K562 (cell line): Measurements from ENCODE around the gene THSD8. TPM values are rescaled to one million over a fixed set of nuclear protein-coding genes. Genes with fewer than 3 reads are reported as not detected.

Experiments
- CBX5 ChIP-seq: IDR thresholded peaks from 2 replicates; pipeline ENCODE4 v1.6.1; 2014; ENCODE audit warnings: low read depth, borderline replicate concordance
- GABPB1 ChIP-seq: sonication (generic); formaldehyde crosslinking; IDR thresholded peaks from 2 replicates; pipeline ENCODE4 v1.8.0; 2022; ENCODE audit warnings: mild to moderate bottlenecking, missing genetic modification reagents
- HDAC6 ChIP-seq: IDR thresholded peaks from 2 replicates; pipeline ENCODE4 v1.6.1; 2012; ENCODE audit warnings: low read depth, mild to moderate bottlenecking, control low read depth, inconsistent platforms, low read length, moderate library complexity
- JUND ChIP-seq, 2 experiments: IDR thresholded peaks; 2 replicates in 1 of 2; 3 replicates in 1 of 2; pipeline ENCODE4 v1.6.1; 2011; ENCODE audit warnings: borderline replicate concordance in 2 of 2, low read depth in 2 of 2, low read length in 2 of 2, improper control_type of control experiment in 1 of 2, missing biosample characterization in 1 of 2, missing genetic modification characterization in 1 of 2, missing genetic modification reagents in 1 of 2
- MTA3 ChIP-seq: fragments of 450-650 bp; formaldehyde crosslinking; IDR thresholded peaks from 2 replicates; pipeline ENCODE4 v1.6.1; 2017; ENCODE audit warnings: mild to moderate bottlenecking, borderline replicate concordance
- POLR2G ChIP-seq: fragments of 200-400 bp; formaldehyde crosslinking; IDR thresholded peaks from 2 replicates; pipeline ENCODE4 v1.6.1; 2017; ENCODE audit warnings: low read depth, mild to moderate bottlenecking, antibody characterized with exemption, low read length, moderate library complexity
- SAFB ChIP-seq: fragments of 200-400 bp; formaldehyde crosslinking; IDR thresholded peaks from 2 replicates; pipeline ENCODE4 v1.6.1; 2017; ENCODE audit warnings: low read depth, low read length, borderline replicate concordance
- SMARCA4 ChIP-seq: fragments of 450-650 bp; IDR thresholded peaks from 2 replicates; pipeline ENCODE4 v1.6.1; 2016
- TRIM28 ChIP-seq: fragments of 450-650 bp; IDR thresholded peaks from 2 replicates; pipeline ENCODE4 v1.6.1; 2017
- ZFP36 ChIP-seq: fragments of 150-350 bp; IDR thresholded peaks from 2 replicates; pipeline ENCODE4 v1.6.1; 2018; ENCODE audit warnings: low read length, low read depth; ENCODE audit not compliant: partially characterized antibody
- polyA plus RNA-seq, 8 experiments: library from polyadenylated mRNA; depleted of rRNA in 4 of 8; stranded (reverse) in 5 of 8; unstranded in 3 of 8; fragments of >200 nt; fragmentation: Nextera tagmentation in 2 of 8; fragmentation: Illumina TruSeq in 1 of 8; extraction: Ambion mirVana in 2 of 8; extraction: Trizol in 1 of 8; gene quantifications; 2 replicates each; pipeline versions ENCODE4 v1.2.1 to v1.2.3, GENCODE V29; 2011 to 2014; ENCODE audit warnings: inconsistent platforms in 1 of 8, missing spikeins in 1 of 8
- total RNA-seq, 7 experiments: library from RNA; depleted of rRNA in 6 of 7; stranded (reverse); fragments of >200 nt in 6 of 7; fragmentation: Illumina TruSeq in 2 of 7; extraction: Trizol in 2 of 7; gene quantifications; 2 replicates each; pipeline versions ENCODE4 v1.2.1 to v1.2.3, GENCODE V29; 2011 to 2021; ENCODE audit warnings: low replicate concordance in 1 of 7
- TF ChIP-seq, protein P1 (sequence below): fragments of 250-450 bp; sonication (Bioruptor Pico); IDR thresholded peaks from 2 replicates; pipeline ENCODE4 v1.4.0; 2020
- TF ChIP-seq, protein P2 (sequence below): fragments of 450-650 bp; IDR thresholded peaks from 2 replicates; pipeline ENCODE4 v1.6.1; 2016; ENCODE audit warnings: missing biosample characterization, missing genetic modification characterization
- TF ChIP-seq, protein P3 (sequence below): fragments of 450-650 bp; IDR thresholded peaks from 2 replicates; pipeline ENCODE4 v1.6.1; 2016
- TF ChIP-seq, protein P4 (sequence below): fragments of 200-400 bp; formaldehyde crosslinking; IDR thresholded peaks from 2 replicates; pipeline ENCODE4 v1.6.1; 2017; ENCODE audit warnings: mild to moderate bottlenecking, low read depth, low read length, moderate library complexity

THSD8 gene
- total and polyA plus RNA-seq, 9 of the 15 experiments (the other 6 are each of a cell fraction or from before 2014, with no cell fraction given): 8.4 to 42.4 (median 19.9) TPM; not detected in 2

DNA sequence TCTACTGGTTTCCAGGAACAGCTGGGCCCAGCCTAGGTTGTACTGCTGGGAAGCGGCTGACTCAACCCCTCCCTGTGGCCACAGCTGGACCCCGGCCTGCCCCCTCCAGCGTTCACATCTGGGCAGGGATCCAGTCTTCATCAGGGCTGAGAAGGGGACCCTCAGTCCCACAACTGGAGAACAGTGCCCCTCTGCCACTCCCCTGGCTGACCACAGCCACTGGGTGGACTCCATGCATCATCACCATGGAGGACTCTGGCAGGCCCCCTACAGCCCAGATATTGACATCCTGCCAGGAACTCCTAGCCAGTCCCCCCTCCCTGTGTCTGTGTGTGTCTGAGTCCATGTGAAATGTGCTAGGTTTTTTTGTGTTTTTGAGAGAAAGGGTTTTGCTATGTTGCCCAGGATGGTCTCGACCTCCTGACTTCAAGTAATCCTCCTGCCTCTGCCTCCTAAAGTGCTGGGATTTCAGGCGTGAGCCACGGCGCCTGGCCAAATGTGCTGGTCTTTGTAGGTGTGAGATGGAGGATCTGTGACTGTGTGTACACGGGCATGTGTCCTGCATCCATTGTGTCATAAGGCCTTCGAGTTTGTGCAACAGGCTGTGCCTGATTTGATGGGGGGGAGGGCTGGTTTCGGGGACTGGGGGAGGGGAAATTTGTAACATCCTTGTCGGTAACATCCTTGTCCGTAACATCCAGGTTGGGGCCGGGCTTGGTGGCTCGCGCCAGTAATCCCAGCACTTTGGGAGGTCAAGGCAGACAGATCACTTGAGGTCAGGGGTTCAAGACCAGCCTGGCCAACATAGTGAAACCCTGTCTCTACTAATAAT is 22.5 kb upstream of the THSD8 start (continued):
- TF ChIP-seq, protein P1, sequence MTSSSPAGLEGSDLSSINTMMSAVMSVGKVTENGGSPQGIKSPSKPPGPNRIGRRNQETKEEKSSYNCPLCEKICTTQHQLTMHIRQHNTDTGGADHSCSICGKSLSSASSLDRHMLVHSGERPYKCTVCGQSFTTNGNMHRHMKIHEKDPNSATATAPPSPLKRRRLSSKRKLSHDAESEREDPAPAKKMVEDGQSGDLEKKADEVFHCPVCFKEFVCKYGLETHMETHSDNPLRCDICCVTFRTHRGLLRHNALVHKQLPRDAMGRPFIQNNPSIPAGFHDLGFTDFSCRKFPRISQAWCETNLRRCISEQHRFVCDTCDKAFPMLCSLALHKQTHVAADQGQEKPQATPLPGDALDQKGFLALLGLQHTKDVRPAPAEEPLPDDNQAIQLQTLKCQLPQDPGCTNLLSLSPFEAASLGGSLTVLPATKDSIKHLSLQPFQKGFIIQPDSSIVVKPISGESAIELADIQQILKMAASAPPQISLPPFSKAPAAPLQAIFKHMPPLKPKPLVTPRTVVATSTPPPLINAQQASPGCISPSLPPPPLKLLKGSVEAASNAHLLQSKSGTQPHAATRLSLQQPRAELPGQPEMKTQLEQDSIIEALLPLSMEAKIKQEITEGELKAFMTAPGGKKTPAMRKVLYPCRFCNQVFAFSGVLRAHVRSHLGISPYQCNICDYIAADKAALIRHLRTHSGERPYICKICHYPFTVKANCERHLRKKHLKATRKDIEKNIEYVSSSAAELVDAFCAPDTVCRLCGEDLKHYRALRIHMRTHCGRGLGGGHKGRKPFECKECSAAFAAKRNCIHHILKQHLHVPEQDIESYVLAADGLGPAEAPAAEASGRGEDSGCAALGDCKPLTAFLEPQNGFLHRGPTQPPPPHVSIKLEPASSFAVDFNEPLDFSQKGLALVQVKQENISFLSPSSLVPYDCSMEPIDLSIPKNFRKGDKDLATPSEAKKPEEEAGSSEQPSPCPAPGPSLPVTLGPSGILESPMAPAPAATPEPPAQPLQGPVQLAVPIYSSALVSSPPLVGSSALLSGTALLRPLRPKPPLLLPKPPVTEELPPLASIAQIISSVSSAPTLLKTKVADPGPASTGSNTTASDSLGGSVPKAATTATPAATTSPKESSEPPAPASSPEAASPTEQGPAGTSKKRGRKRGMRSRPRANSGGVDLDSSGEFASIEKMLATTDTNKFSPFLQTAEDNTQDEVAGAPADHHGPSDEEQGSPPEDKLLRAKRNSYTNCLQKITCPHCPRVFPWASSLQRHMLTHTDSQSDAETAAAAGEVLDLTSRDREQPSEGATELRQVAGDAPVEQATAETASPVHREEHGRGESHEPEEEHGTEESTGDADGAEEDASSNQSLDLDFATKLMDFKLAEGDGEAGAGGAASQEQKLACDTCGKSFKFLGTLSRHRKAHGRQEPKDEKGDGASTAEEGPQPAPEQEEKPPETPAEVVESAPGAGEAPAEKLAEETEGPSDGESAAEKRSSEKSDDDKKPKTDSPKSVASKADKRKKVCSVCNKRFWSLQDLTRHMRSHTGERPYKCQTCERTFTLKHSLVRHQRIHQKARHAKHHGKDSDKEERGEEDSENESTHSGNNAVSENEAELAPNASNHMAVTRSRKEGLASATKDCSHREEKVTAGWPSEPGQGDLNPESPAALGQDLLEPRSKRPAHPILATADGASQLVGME (CRISPR knock-in tag): peak; percentile 45; the same call in 1 of the 2 replicates
- TF ChIP-seq CBX5 (no peak), POLR2G (0 out of 2 replicates have a peak, but pooled peaks have one; percentile 38), SAFB (no peak), GABPB1 (CRISPR knock-in tag) (peak; percentile 22; the same call in 1 of the 2 replicates), TRIM28 (no peak), MTA3 (peak; percentile 58; the same call in 1 of the 2 replicates), JUND (IDR thresholded peaks at IDR 0.05; ENCODE audit: borderline replicate concordance, low read depth, low read length) (peak; percentile 42; the same call in 1 of the 2 replicates), JUND (tag; IDR thresholded peaks at IDR 0.05; ENCODE audit: borderline replicate concordance, low read depth, low read length) (no peak), HDAC6 (no peak), ZFP36 (no peak), SMARCA4 (no peak)
- TF ChIP-seq, protein P2, sequence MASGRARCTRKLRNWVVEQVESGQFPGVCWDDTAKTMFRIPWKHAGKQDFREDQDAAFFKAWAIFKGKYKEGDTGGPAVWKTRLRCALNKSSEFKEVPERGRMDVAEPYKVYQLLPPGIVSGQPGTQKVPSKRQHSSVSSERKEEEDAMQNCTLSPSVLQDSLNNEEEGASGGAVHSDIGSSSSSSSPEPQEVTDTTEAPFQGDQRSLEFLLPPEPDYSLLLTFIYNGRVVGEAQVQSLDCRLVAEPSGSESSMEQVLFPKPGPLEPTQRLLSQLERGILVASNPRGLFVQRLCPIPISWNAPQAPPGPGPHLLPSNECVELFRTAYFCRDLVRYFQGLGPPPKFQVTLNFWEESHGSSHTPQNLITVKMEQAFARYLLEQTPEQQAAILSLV: no peak
- TF ChIP-seq, protein P3, sequence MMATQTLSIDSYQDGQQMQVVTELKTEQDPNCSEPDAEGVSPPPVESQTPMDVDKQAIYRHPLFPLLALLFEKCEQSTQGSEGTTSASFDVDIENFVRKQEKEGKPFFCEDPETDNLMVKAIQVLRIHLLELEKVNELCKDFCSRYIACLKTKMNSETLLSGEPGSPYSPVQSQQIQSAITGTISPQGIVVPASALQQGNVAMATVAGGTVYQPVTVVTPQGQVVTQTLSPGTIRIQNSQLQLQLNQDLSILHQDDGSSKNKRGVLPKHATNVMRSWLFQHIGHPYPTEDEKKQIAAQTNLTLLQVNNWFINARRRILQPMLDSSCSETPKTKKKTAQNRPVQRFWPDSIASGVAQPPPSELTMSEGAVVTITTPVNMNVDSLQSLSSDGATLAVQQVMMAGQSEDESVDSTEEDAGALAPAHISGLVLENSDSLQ: peak; percentile 51
- TF ChIP-seq, protein P4, sequence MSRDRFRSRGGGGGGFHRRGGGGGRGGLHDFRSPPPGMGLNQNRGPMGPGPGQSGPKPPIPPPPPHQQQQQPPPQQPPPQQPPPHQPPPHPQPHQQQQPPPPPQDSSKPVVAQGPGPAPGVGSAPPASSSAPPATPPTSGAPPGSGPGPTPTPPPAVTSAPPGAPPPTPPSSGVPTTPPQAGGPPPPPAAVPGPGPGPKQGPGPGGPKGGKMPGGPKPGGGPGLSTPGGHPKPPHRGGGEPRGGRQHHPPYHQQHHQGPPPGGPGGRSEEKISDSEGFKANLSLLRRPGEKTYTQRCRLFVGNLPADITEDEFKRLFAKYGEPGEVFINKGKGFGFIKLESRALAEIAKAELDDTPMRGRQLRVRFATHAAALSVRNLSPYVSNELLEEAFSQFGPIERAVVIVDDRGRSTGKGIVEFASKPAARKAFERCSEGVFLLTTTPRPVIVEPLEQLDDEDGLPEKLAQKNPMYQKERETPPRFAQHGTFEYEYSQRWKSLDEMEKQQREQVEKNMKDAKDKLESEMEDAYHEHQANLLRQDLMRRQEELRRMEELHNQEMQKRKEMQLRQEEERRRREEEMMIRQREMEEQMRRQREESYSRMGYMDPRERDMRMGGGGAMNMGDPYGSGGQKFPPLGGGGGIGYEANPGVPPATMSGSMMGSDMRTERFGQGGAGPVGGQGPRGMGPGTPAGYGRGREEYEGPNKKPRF: no peak
